Subcutaneous adipose tissue (tissue), 4 donors: ENCODE measurements around the gene TSPAN5. TPM values are rescaled to one million over a fixed set of nuclear protein-coding genes. Genes with fewer than 3 reads are reported as not detected.

Experiments
- CTCF ChIP-seq: fragments of 450-650 bp; IDR thresholded peaks from one replicate; pipeline ENCODE4 v1.5.1; 2016; ENCODE audit warnings: low read depth, mild to moderate bottlenecking, control low read depth, antibody characterized with exemption, moderate library complexity
- total RNA-seq, 4 donors: library from RNA; depleted of rRNA; stranded (reverse); fragments of >200 nt; gene quantifications; one replicate each; pipeline ENCODE4 v1.1.0, GENCODE V29; 2016

Gene TSPAN5
- total RNA-seq, 4 donors from 2014 or later = 2.2 to 6.5 (median 4.1) TPM

DNA sequence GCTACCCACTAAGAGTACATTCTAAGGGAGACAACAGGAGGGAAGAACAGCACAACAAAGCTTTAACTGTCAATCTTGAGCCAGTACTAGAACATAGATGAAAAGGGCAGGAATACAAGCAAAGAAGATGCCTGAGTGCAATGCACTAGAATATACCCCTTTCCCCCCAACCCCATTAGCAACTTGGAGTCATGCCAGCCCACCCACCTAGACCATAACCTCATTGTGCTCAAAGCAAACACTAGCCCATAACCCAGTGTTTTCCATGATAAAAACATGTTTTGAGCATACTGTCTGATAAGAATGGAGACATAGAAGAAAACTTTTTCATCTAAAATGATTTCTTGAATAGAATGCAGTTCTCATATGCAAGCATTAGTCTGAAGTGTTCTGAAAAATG is 214.0 kb downstream of the TSPAN5 start:
- no peak for TF ChIP-seq CTCF

- TF ChIP-seq CTCF = no peak
Observed at GRCh38 chr4:98434816-98435215, 223.6 kb downstream of the TSPAN5 start.

GRCh38 chr4:98433691-98434090 is 224.7 kb downstream of the TSPAN5 start:
- TF ChIP-seq CTCF = no peak

GRCh38 chr4:98430708-98431403 is 227.6 kb downstream of the TSPAN5 start:
- no peak for TF ChIP-seq CTCF

GRCh38 chr4:98423009-98423408 is 235.4 kb downstream of the TSPAN5 start:
- TF ChIP-seq CTCF = no peak

- TF ChIP-seq CTCF = no peak
Observed at GRCh38 chr4:98421111-98421510, 237.3 kb downstream of the TSPAN5 start.
